OCI-LY1 (cell line): ENCODE data around the gene TUBB8.

Experiments used
- H2AFZ ChIP-seq: fragments of 200-600 bp; sonication (generic), shearing (Covaris generic); 2 replicates; pipeline ENCODE4 v1.6.0; 2014; ENCODE audit warnings: antibody characterized with exemption, mild to moderate bottlenecking, low read length
- H3F3A ChIP-seq: fragments of 200-600 bp; sonication (generic), shearing (Covaris generic); 2 replicates; pipeline ENCODE4 v1.6.0; 2014; ENCODE audit warnings: mild to moderate bottlenecking, antibody characterized with exemption, low read length, moderate library complexity; ENCODE audit not compliant: insufficient read depth
- H3K27ac ChIP-seq: fragments of 200-600 bp; sonication (generic); 2 replicates; pipeline ENCODE4 v1.5.1; 2014; ENCODE audit warnings: low read length, mixed run types, mild to moderate bottlenecking, low read depth; ENCODE audit not compliant: poor library complexity, severe bottlenecking
- H3K27me3 ChIP-seq: fragments of 200-600 bp; sonication (generic); 2 replicates; pipeline ENCODE4 v1.6.0; 2014; ENCODE audit warnings: antibody characterized with exemption, mild to moderate bottlenecking, low read length, moderate library complexity; ENCODE audit not compliant: insufficient read depth
- H3K36me3 ChIP-seq: fragments of 200-600 bp; sonication (generic); 2 replicates; pipeline ENCODE4 v1.6.1; 2014; ENCODE audit warnings: mild to moderate bottlenecking, antibody characterized with exemption, low read length, moderate library complexity, mixed read lengths; ENCODE audit not compliant: insufficient read depth
- H3K4me1 ChIP-seq: fragments of 200-600 bp; sonication (generic); 2 replicates; pipeline ENCODE4 v1.5.1; 2014; ENCODE audit warnings: mild to moderate bottlenecking, low read length, moderate library complexity; ENCODE audit not compliant: insufficient read depth, severe bottlenecking
- H3K4me2 ChIP-seq: fragments of 200-600 bp; sonication (generic), shearing (Covaris generic); 2 replicates; pipeline ENCODE4 v1.6.1; 2014; ENCODE audit warnings: low read length
- H3K4me3 ChIP-seq: fragments of 200-600 bp; sonication (generic); 2 replicates; pipeline ENCODE4 v1.5.1; 2014; ENCODE audit warnings: low read length, low read depth, mild to moderate bottlenecking, mixed read lengths; ENCODE audit not compliant: poor library complexity, severe bottlenecking
- H3K79me2 ChIP-seq: fragments of 200-600 bp; shearing (Covaris generic); 2 replicates; pipeline ENCODE4 v1.6.1; 2016; ENCODE audit warnings: mixed run types, low read length, mixed read lengths; ENCODE audit not compliant: insufficient read depth
- H3K9ac ChIP-seq: fragments of 200-600 bp; sonication (generic), shearing (Covaris generic); 2 replicates; pipeline ENCODE4 v1.6.1; 2014; ENCODE audit warnings: mild to moderate bottlenecking, low read length, mixed read lengths
- H3K9me2 ChIP-seq: fragments of 200-600 bp; sonication (generic), shearing (Covaris generic); 2 replicates; pipeline ENCODE4 v1.6.1; 2014; ENCODE audit warnings: low read depth, mild to moderate bottlenecking, low read length, mixed read lengths
- H3K9me3 ChIP-seq: fragments of 200-600 bp; shearing (Covaris generic); 2 replicates; pipeline ENCODE4 v1.6.1; 2014; ENCODE audit warnings: low read length, mixed read lengths
- H4K20me1 ChIP-seq: fragments of 200-600 bp; sonication (generic), shearing (Covaris generic); 2 replicates; pipeline ENCODE4 v1.6.0; 2016; ENCODE audit warnings: mild to moderate bottlenecking, low read length; ENCODE audit not compliant: insufficient read depth
- EZH2 ChIP-seq: fragments of 200-600 bp; sonication (generic), shearing (Covaris generic); IDR thresholded peaks from 2 replicates; pipeline ENCODE4 v1.8.0; 2017; ENCODE audit warnings: borderline replicate concordance, mixed run types, mild to moderate bottlenecking, antibody characterized with exemption, low read length, moderate library complexity, mixed read lengths
- TF ChIP-seq, protein P1 (sequence below): fragments of 200-600 bp; sonication (generic), shearing (Covaris generic); IDR thresholded peaks from 2 replicates; pipeline ENCODE4 v1.5.1; 2017; ENCODE audit warnings: mild to moderate bottlenecking, antibody characterized with exemption, low read length, moderate library complexity, mixed read lengths

TUBB8 gene

GRCh38 chr10:83930-84530 lies 34.9 kb upstream of the TUBB8 start:
- no peaks in the 10 kb centered on the region for H4K20me1 ChIP-seq
- no peaks in the 10 kb centered on the region for H3K27me3 ChIP-seq
- H3K9me2 ChIP-seq: no peaks in the 10 kb centered on the region
- H3K36me3 ChIP-seq: no peaks in the 10 kb centered on the region
- no peaks in the 10 kb centered on the region for H3F3A ChIP-seq
- H3K4me1 ChIP-seq: no peaks in the 10 kb centered on the region
- no peaks in the 10 kb centered on the region for H3K79me2 ChIP-seq
- H2AFZ ChIP-seq: no peak overlapping the region
- no peak overlapping the region for H3K4me2 ChIP-seq
- no peak overlapping the region for H3K27ac ChIP-seq
- H3K9me3 ChIP-seq: no peaks in the 10 kb centered on the region
- H3K4me3 ChIP-seq: no peak overlapping the region
- H3K9ac ChIP-seq: no peak overlapping the region
- TF ChIP-seq EZH2: no peak
- TF ChIP-seq, protein P1, sequence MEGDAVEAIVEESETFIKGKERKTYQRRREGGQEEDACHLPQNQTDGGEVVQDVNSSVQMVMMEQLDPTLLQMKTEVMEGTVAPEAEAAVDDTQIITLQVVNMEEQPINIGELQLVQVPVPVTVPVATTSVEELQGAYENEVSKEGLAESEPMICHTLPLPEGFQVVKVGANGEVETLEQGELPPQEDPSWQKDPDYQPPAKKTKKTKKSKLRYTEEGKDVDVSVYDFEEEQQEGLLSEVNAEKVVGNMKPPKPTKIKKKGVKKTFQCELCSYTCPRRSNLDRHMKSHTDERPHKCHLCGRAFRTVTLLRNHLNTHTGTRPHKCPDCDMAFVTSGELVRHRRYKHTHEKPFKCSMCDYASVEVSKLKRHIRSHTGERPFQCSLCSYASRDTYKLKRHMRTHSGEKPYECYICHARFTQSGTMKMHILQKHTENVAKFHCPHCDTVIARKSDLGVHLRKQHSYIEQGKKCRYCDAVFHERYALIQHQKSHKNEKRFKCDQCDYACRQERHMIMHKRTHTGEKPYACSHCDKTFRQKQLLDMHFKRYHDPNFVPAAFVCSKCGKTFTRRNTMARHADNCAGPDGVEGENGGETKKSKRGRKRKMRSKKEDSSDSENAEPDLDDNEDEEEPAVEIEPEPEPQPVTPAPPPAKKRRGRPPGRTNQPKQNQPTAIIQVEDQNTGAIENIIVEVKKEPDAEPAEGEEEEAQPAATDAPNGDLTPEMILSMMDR: no peak

- TF ChIP-seq, protein P1: no peak
- no peak for TF ChIP-seq EZH2
- no peaks in the 10 kb centered on the region for H3K36me3 ChIP-seq
- no peaks in the 10 kb centered on the region for H3K9me3 ChIP-seq
- H3K9ac ChIP-seq: no peak overlapping the region
- H3K9me2 ChIP-seq: no peaks in the 10 kb centered on the region
- H2AFZ ChIP-seq: no peak overlapping the region
- no peaks in the 10 kb centered on the region for H3K4me1 ChIP-seq
- no peak overlapping the region for H3K27ac ChIP-seq
- H3K79me2 ChIP-seq: no peaks in the 10 kb centered on the region
- H3K27me3 ChIP-seq: no peaks in the 10 kb centered on the region
- H4K20me1 ChIP-seq: no peaks in the 10 kb centered on the region
- no peak overlapping the region for H3K4me2 ChIP-seq
- H3K4me3 ChIP-seq: no peak overlapping the region
- H3F3A ChIP-seq: no peaks in the 10 kb centered on the region
These were observed 31.5 kb upstream of the TUBB8 start for GRCh38 chr10:80477-81105.

DNA sequence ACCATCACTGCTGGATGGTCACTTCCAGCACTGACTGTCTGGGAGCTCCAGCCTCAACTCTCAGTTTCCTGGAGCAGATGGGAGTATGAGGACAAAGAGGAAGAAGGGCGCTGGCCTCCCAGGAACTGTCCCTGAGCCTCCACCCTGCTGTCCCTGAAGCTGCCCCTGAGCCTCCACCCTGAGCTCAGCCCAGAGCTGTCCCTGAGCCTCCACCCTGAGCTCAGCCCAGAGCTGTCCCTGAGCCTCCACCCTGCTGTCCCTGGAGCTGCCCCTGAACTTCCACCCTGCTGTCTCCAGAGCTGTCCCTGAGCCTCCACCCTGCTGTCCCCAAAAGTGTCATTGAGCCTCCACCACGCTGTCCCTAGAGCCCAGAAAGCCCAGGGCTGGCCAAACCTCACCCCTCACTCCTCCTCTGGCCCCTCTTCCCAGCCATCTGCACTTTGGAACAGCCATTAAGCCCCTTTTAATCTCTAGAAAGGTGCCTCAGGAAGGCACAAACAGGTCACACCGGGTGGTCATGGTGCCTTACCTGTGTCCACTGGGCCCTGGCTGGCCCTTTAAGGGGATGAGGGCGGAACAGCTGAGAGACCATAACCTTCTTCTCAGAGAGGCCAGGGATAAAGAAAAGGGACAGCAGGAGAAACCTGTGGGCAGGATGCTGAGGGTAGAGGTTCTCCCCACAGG lies 30.6 kb upstream of the TUBB8 start:
- no peak overlapping the region for H3K4me2 ChIP-seq
- H3K27me3 ChIP-seq: no peaks in the 10 kb centered on the region
- H4K20me1 ChIP-seq: no peaks in the 10 kb centered on the region

More for the DNA sequence above, 30.6 kb upstream of the TUBB8 start:
- no peaks in the 10 kb centered on the region for H3K9me3 ChIP-seq
- no peak overlapping the region for H3K27ac ChIP-seq
- TF ChIP-seq, protein P1: no peak
- no peak for TF ChIP-seq EZH2
- no peak overlapping the region for H3K9ac ChIP-seq
- no peaks in the 10 kb centered on the region for H3F3A ChIP-seq
- no peaks in the 10 kb centered on the region for H3K36me3 ChIP-seq
- no peaks in the 10 kb centered on the region for H3K4me1 ChIP-seq
- no peak overlapping the region for H3K4me3 ChIP-seq
- H3K9me2 ChIP-seq: no peaks in the 10 kb centered on the region
- no peaks in the 10 kb centered on the region for H3K79me2 ChIP-seq
- H2AFZ ChIP-seq: no peak overlapping the region
